Mesendoderm (in vitro differentiated cells): ENCODE results near the gene RASGEF1C.

ENCODE experiments used
- DNase-seq: peaks from one replicate; pipeline ENCODE4 v3.0.0; 2013
- H2AK5ac ChIP-seq: 2 replicates; pipeline ENCODE4 v1.6.1; 2013; ENCODE audit warnings: low read length, inconsistent platforms
- H2BK120ac ChIP-seq: 2 replicates; pipeline ENCODE4 v1.6.1; 2013; ENCODE audit warnings: low read depth, mild to moderate bottlenecking, low read length, moderate library complexity, mixed read lengths
- H2BK15ac ChIP-seq: replicated peaks from 2 replicates; pipeline ENCODE4 v1.6.1; 2013; ENCODE audit warnings: low read depth, mild to moderate bottlenecking, moderate library complexity
- H2BK5ac ChIP-seq: 2 replicates; pipeline ENCODE4 v1.6.1; 2013; ENCODE audit warnings: low read length, inconsistent platforms
- H3K18ac ChIP-seq: 2 replicates; pipeline ENCODE4 v1.6.1; 2013; ENCODE audit warnings: mild to moderate bottlenecking, low read length, mixed read lengths
- H3K23ac ChIP-seq: one replicate; pipeline ENCODE4 v1.6.1; 2013; ENCODE audit warnings: low read length
- H3K27ac ChIP-seq: 2 replicates; pipeline ENCODE4 v1.5.1; 2013; ENCODE audit warnings: low read depth, mild to moderate bottlenecking, inconsistent platforms, low read length, moderate library complexity
- H3K27me3 ChIP-seq: 2 replicates; pipeline ENCODE4 v1.6.1; 2013; ENCODE audit warnings: low read length, control low read depth, mild to moderate bottlenecking, inconsistent platforms; ENCODE audit not compliant: insufficient read depth, poor library complexity
- H3K36me3 ChIP-seq: 2 replicates; pipeline ENCODE4 v1.6.1; 2013; ENCODE audit warnings: low read length, inconsistent platforms; ENCODE audit not compliant: control insufficient read depth, insufficient read depth
- H3K4ac ChIP-seq: one replicate; pipeline ENCODE4 v1.6.1; 2013; ENCODE audit warnings: low read depth, mild to moderate bottlenecking, low read length, moderate library complexity
- H3K4me1 ChIP-seq: 2 replicates; pipeline ENCODE4 v1.6.1; 2013; ENCODE audit warnings: low read depth, low read length, inconsistent platforms; ENCODE audit not compliant: control insufficient read depth
- H3K4me2 ChIP-seq: 2 replicates; pipeline ENCODE4 v1.6.1; 2013; ENCODE audit warnings: low read length
- H3K4me3 ChIP-seq: 2 replicates; pipeline ENCODE4 v1.5.1; 2013; ENCODE audit warnings: mild to moderate bottlenecking, low read length
- H3K56ac ChIP-seq: one replicate; pipeline ENCODE4 v1.6.1; 2013; ENCODE audit warnings: low read length
- H3K79me1 ChIP-seq: 2 replicates; pipeline ENCODE4 v1.6.1; 2013; ENCODE audit warnings: low read length, inconsistent platforms
- H3K79me2 ChIP-seq: 2 replicates; pipeline ENCODE4 v1.6.1; 2013; ENCODE audit warnings: mild to moderate bottlenecking, low read length; ENCODE audit not compliant: control insufficient read depth, insufficient read depth
- H3K9ac ChIP-seq: 2 replicates; pipeline ENCODE4 v1.6.1; 2013; ENCODE audit warnings: low read length, inconsistent platforms
- H4K5ac ChIP-seq: one replicate; pipeline ENCODE4 v1.6.1; 2013; ENCODE audit warnings: low read length
- H4K8ac ChIP-seq: one replicate; pipeline ENCODE4 v1.6.1; 2013; ENCODE audit warnings: low read depth, mild to moderate bottlenecking, control low read depth, low read length, moderate library complexity
- WGBS: extraction: QIAGEN DNeasy Blood & Tissue Kit; methylation state at CpG from one replicate; pipeline ENCODE4 v1.1.7; 2013; ENCODE audit warnings: low lambda C conversion rate, missing lambda C conversion rate; ENCODE audit not compliant: insufficient coverage; ENCODE audit errors: extremely low coverage; 5-methylcytosine and 5-hydroxymethylcytosine counted together

Gene RASGEF1C

GRCh38 chr5:180199390-180199789, 9.6 kb downstream of the RASGEF1C start:
- WGBS: no CpG with 5 or more reads among the region's 8 CpGs

GRCh38 chr5:180198208-180198607, 10.8 kb downstream of the RASGEF1C start:
- H3K36me3 ChIP-seq: no peaks in the 10 kb centered on the region
- H3K79me2 ChIP-seq: no peaks in the 10 kb centered on the region
- no peak for DNase-seq
- no peak overlapping the region for H2BK15ac ChIP-seq
- WGBS: no CpG with 5 or more reads among the region's 4 CpGs
- no peak overlapping the region for H4K8ac ChIP-seq
- no peak overlapping the region for H3K23ac ChIP-seq
- H3K79me1 ChIP-seq: no peaks in the 10 kb centered on the region
- H3K4me2 ChIP-seq: no peak overlapping the region
- H4K5ac ChIP-seq: no peak overlapping the region
- H3K56ac ChIP-seq: no peak overlapping the region
- H3K27ac ChIP-seq: no peak overlapping the region
- H2BK5ac ChIP-seq: no peak overlapping the region
- H3K4me1 ChIP-seq: no peaks in the 10 kb centered on the region
- no peaks in the 10 kb centered on the region for H3K27me3 ChIP-seq
- no peak overlapping the region for H3K4ac ChIP-seq
- H2BK120ac ChIP-seq: no peak overlapping the region
- H3K9ac ChIP-seq: no peak overlapping the region
- no peak overlapping the region for H2AK5ac ChIP-seq
- H3K18ac ChIP-seq: no peak overlapping the region
- H3K4me3 ChIP-seq: no peak overlapping the region

More at GRCh38 chr5:180199390-180199789, 9.6 kb downstream of the RASGEF1C start:
- Histone ChIP-seq H3K56ac (no peak overlapping the region), H3K18ac (no peak overlapping the region), H3K4me2 (no peak overlapping the region), H3K9ac (no peak overlapping the region), H2BK15ac (no peak overlapping the region), H3K23ac (no peak overlapping the region), H2AK5ac (no peak overlapping the region), H2BK5ac (no peak overlapping the region), H3K79me1 (no peaks in the 10 kb centered on the region), H3K79me2 (no peaks in the 10 kb centered on the region), H2BK120ac (no peak overlapping the region), H3K36me3 (no peaks in the 10 kb centered on the region), H3K4ac (no peak overlapping the region), H3K27me3 (no peaks in the 10 kb centered on the region), H4K5ac (no peak overlapping the region), H3K4me1 (no peaks in the 10 kb centered on the region), H3K27ac (no peak overlapping the region), H4K8ac (no peak overlapping the region), H3K4me3 (no peak overlapping the region)
- DNase-seq: no peak

GRCh38 chr5:180197016-180197702, 11.9 kb downstream of the RASGEF1C start:
- no peak overlapping the region for H3K9ac ChIP-seq
- H2BK15ac ChIP-seq: no peak overlapping the region
- no peak for DNase-seq
- H2AK5ac ChIP-seq: no peak overlapping the region
- H3K36me3 ChIP-seq: no peaks in the 10 kb centered on the region
- H3K27me3 ChIP-seq: no peaks in the 10 kb centered on the region
- H3K4me2 ChIP-seq: no peak overlapping the region
- no peak overlapping the region for H4K8ac ChIP-seq
- H3K79me1 ChIP-seq: no peaks in the 10 kb centered on the region
- no peak overlapping the region for H3K23ac ChIP-seq
- no peak overlapping the region for H4K5ac ChIP-seq
- no peak overlapping the region for H3K18ac ChIP-seq
- no peak overlapping the region for H3K4ac ChIP-seq
- no peak overlapping the region for H2BK120ac ChIP-seq
- no CpG with 5 or more reads among the region's 14 CpGs for WGBS
- no peak overlapping the region for H3K56ac ChIP-seq
- no peak overlapping the region for H2BK5ac ChIP-seq
- H3K4me1 ChIP-seq: no peaks in the 10 kb centered on the region
- no peak overlapping the region for H3K27ac ChIP-seq
- no peak overlapping the region for H3K4me3 ChIP-seq
- H3K79me2 ChIP-seq: no peaks in the 10 kb centered on the region

GRCh38 chr5:180194410-180195345, 14.3 kb downstream of the RASGEF1C start:
- no peak overlapping the region for H3K4ac ChIP-seq
- no peak overlapping the region for H3K9ac ChIP-seq
- no peaks in the 10 kb centered on the region for H3K36me3 ChIP-seq
- H2BK5ac ChIP-seq: no peak overlapping the region
- H3K56ac ChIP-seq: no peak overlapping the region
- no peak overlapping the region for H4K8ac ChIP-seq
- no peak overlapping the region for H3K4me3 ChIP-seq
- no peaks in the 10 kb centered on the region for H3K79me2 ChIP-seq
- no peak overlapping the region for H3K27ac ChIP-seq
- H3K23ac ChIP-seq: no peak overlapping the region
- H2BK120ac ChIP-seq: no peak overlapping the region
- H3K4me2 ChIP-seq: no peak overlapping the region
- H2BK15ac ChIP-seq: no peak overlapping the region
- H3K79me1 ChIP-seq: no peaks in the 10 kb centered on the region
- H4K5ac ChIP-seq: no peak overlapping the region
- H3K4me1 ChIP-seq: no peaks in the 10 kb centered on the region
- no peak overlapping the region for H3K18ac ChIP-seq
- DNase-seq: no peak
- no peak overlapping the region for H2AK5ac ChIP-seq
- no CpG with 5 or more reads among the region's 34 CpGs for WGBS
- H3K27me3 ChIP-seq: no peaks in the 10 kb centered on the region

- Histone ChIP-seq H3K4ac (no peak overlapping the region), H3K27me3 (no peaks in the 10 kb centered on the region), H3K4me2 (no peak overlapping the region), H2BK15ac (no peak overlapping the region), H4K5ac (no peak overlapping the region), H3K79me2 (no peaks in the 10 kb centered on the region), H3K4me1 (no peaks in the 10 kb centered on the region), H2AK5ac (no peak overlapping the region), H3K4me3 (no peak overlapping the region), H3K27ac (no peak overlapping the region), H3K9ac (no peak overlapping the region), H3K23ac (no peak overlapping the region), H2BK120ac (no peak overlapping the region), H4K8ac (no peak overlapping the region), H2BK5ac (no peak overlapping the region), H3K36me3 (no peaks in the 10 kb centered on the region), H3K56ac (no peak overlapping the region), H3K79me1 (no peaks in the 10 kb centered on the region), H3K18ac (no peak overlapping the region)
- DNase-seq: no peak
- no CpG with 5 or more reads among the region's 24 CpGs for WGBS
These were observed 15.1 kb downstream of the RASGEF1C start for GRCh38 chr5:180193749-180194375.
